ENCODE measurements around the gene MUC2.

DNA sequence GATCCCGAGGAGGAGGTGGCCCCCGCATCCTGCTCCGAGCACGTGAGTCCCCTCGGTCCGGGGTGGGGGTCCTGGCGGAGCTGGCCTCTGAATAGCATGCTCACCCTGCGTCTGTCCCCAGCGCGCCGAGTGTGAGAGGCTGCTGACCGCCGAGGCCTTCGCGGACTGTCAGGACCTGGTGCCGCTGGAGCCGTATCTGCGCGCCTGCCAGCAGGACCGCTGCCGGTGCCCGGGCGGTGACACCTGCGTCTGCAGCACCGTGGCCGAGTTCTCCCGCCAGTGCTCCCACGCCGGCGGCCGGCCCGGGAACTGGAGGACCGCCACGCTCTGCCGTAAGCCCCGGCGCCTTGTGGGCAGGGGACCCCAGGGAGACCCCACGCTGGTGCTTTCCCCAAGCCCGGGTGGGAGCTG lies 3.5 kb downstream of the MUC2 start:
- TF ChIP-seq POLR2A (IDR thresholded peaks at IDR 0.05) (no peak), CTCF (IDR thresholded peaks at IDR 0.05) (no peak)

Data from vagina (tissue), 2 donors.